GM12878 (cell line): ENCODE results near the gene MCOLN1. TPM values are rescaled to one million over a fixed set of nuclear protein-coding genes. Genes with fewer than 3 reads are reported as not detected.

Source experiments
- polyA plus RNA-seq, 11 experiments: library from polyadenylated mRNA; depleted of rRNA in 4 of 11; unstranded in 6 of 11; stranded (reverse) in 5 of 11; fragments of >200 nt; fragmentation: Nextera tagmentation in 4 of 11; fragmentation: Illumina TruSeq in 1 of 11; extraction: Ambion mirVana in 4 of 11; extraction: Trizol in 1 of 11; gene quantifications; 1 replicate in 1 of 11; 2 replicates in 10 of 11; pipeline versions ENCODE4 v1.2.1 to v1.2.3, GENCODE V29; 2011 to 2016; ENCODE audit warnings: inconsistent platforms in 2 of 11, missing spikeins in 2 of 11, low read depth in 1 of 11
- small RNA-seq: library from RNA; depleted of rRNA; stranded (forward); fragments of <200 nt; gene quantifications from one replicate; pipeline ENCODE3, GENCODE V24; 2014
- total RNA-seq, 4 experiments: library from RNA; depleted of rRNA in 3 of 4; stranded (reverse); fragments of >200 nt in 3 of 4; fragmentation: Illumina TruSeq in 1 of 4; extraction: Trizol in 1 of 4; gene quantifications; 2 replicates each; pipeline versions ENCODE4 v1.2.1 to v1.2.3, GENCODE V29; 2013 to 2021

Gene MCOLN1
- total and polyA plus RNA-seq, 10 of the 15 experiments (the other 5 are each of a cell fraction or from before 2014, with no cell fraction given) = 0.42 to 15.6 (median 4.9) TPM

Small RNAs within 50 kb of the gene (small RNA-seq; reads per million reads assigned to genes)
- gene AC008878.2 = not detected

Other genes starting within 250 kb of the MCOLN1 start
Only the 7 nearest of the 17 such genes appear.
- gene PEX11G, start 33.6 kb upstream of the MCOLN1 start, total RNA-seq (2014; rRNA removed) = 0.73 and 0.82 TPM in 2 replicates
- gene PEX11G, start 33.6 kb upstream of the MCOLN1 start, total RNA-seq (2014; rRNA removed; fragmentation: Illumina TruSeq; extraction: Trizol) = 0.40 and 0.51 TPM in 2 replicates
- gene PEX11G, start 33.6 kb upstream of the MCOLN1 start, total RNA-seq (2021) = 1.0 and 1.8 TPM in 2 replicates
- 0.19 and 0.29 TPM in 2 replicates for gene PEX11G, start 33.6 kb upstream of the MCOLN1 start, polyA plus RNA-seq (2011; rRNA removed)
- 0.38 TPM in 1 of 2 replicates, not detected in the other for gene PEX11G, start 33.6 kb upstream of the MCOLN1 start, polyA plus RNA-seq (2014; fragmentation: Illumina TruSeq; extraction: Trizol)
- gene PEX11G, start 33.6 kb upstream of the MCOLN1 start, polyA plus RNA-seq (2014; fragmentation: Nextera tagmentation; extraction: Ambion mirVana) = under 1 TPM in 1 of 2 experiments, not detected in 1; 0.05 TPM
- 1.2 and 1.6 TPM in 2 replicates for gene PEX11G, start 33.6 kb upstream of the MCOLN1 start, polyA plus RNA-seq (2014; rRNA removed)
- 1 to 10 TPM; 1.5 to 1.7 TPM for gene PEX11G, start 33.6 kb upstream of the MCOLN1 start, polyA plus RNA-seq (2016; fragmentation: Nextera tagmentation; extraction: Ambion mirVana)
- gene ZNF358, start 6.5 kb upstream of the MCOLN1 start, total RNA-seq (2014; rRNA removed) = 2.1 and 3.0 TPM in 2 replicates
- 1.8 and 1.9 TPM in 2 replicates for gene ZNF358, start 6.5 kb upstream of the MCOLN1 start, total RNA-seq (2014; rRNA removed; fragmentation: Illumina TruSeq; extraction: Trizol)
- 4.9 and 6.3 TPM in 2 replicates for gene ZNF358, start 6.5 kb upstream of the MCOLN1 start, total RNA-seq (2021)
- gene ZNF358, start 6.5 kb upstream of the MCOLN1 start, polyA plus RNA-seq (2011; rRNA removed) = 0.13 and 0.50 TPM in 2 replicates
- 4.1 and 5.5 TPM in 2 replicates for gene ZNF358, start 6.5 kb upstream of the MCOLN1 start, polyA plus RNA-seq (2014; fragmentation: Illumina TruSeq; extraction: Trizol)
- under 1 TPM in 1 of 2 experiments, not detected in 1; 0.09 TPM for gene ZNF358, start 6.5 kb upstream of the MCOLN1 start, polyA plus RNA-seq (2014; fragmentation: Nextera tagmentation; extraction: Ambion mirVana)
- 2.2 and 4.0 TPM in 2 replicates for gene ZNF358, start 6.5 kb upstream of the MCOLN1 start, polyA plus RNA-seq (2014; rRNA removed)
- under 1 TPM; 0.59 to 0.96 TPM for gene ZNF358, start 6.5 kb upstream of the MCOLN1 start, polyA plus RNA-seq (2016; fragmentation: Nextera tagmentation; extraction: Ambion mirVana)
- gene PNPLA6, start 13.1 kb downstream of the MCOLN1 start, total RNA-seq (2014; rRNA removed) = 47.9 and 56.8 TPM in 2 replicates
- gene PNPLA6, start 13.1 kb downstream of the MCOLN1 start, total RNA-seq (2014; rRNA removed; fragmentation: Illumina TruSeq; extraction: Trizol) = 18.7 and 19.2 TPM in 2 replicates
- gene PNPLA6, start 13.1 kb downstream of the MCOLN1 start, total RNA-seq (2021) = 105 and 113 TPM in 2 replicates
- 9.2 and 16.3 TPM in 2 replicates for gene PNPLA6, start 13.1 kb downstream of the MCOLN1 start, polyA plus RNA-seq (2011; rRNA removed)
- 9.4 and 23.2 TPM in 2 replicates for gene PNPLA6, start 13.1 kb downstream of the MCOLN1 start, polyA plus RNA-seq (2014; fragmentation: Illumina TruSeq; extraction: Trizol)
- 1 to 10 TPM in 1 of 2 experiments, under 1 TPM in 1; 0.95 to 8.4 TPM for gene PNPLA6, start 13.1 kb downstream of the MCOLN1 start, polyA plus RNA-seq (2014; fragmentation: Nextera tagmentation; extraction: Ambion mirVana)
- 67.9 and 72.2 TPM in 2 replicates for gene PNPLA6, start 13.1 kb downstream of the MCOLN1 start, polyA plus RNA-seq (2014; rRNA removed)
- 10 to 100 TPM; 64.7 to 65.3 TPM for gene PNPLA6, start 13.1 kb downstream of the MCOLN1 start, polyA plus RNA-seq (2016; fragmentation: Nextera tagmentation; extraction: Ambion mirVana)
- gene CAMSAP3, start 73.2 kb downstream of the MCOLN1 start, total RNA-seq (2014; rRNA removed) = 1.1 and 1.9 TPM in 2 replicates
- gene CAMSAP3, start 73.2 kb downstream of the MCOLN1 start, total RNA-seq (2014; rRNA removed; fragmentation: Illumina TruSeq; extraction: Trizol) = 0.64 and 0.72 TPM in 2 replicates
- gene CAMSAP3, start 73.2 kb downstream of the MCOLN1 start, total RNA-seq (2021) = 5.6 and 6.3 TPM in 2 replicates
- 0.23 and 0.72 TPM in 2 replicates for gene CAMSAP3, start 73.2 kb downstream of the MCOLN1 start, polyA plus RNA-seq (2011; rRNA removed)
- 0.75 and 3.3 TPM in 2 replicates for gene CAMSAP3, start 73.2 kb downstream of the MCOLN1 start, polyA plus RNA-seq (2014; fragmentation: Illumina TruSeq; extraction: Trizol)
- under 1 TPM; 0.03 to 0.22 TPM for gene CAMSAP3, start 73.2 kb downstream of the MCOLN1 start, polyA plus RNA-seq (2014; fragmentation: Nextera tagmentation; extraction: Ambion mirVana)
- gene CAMSAP3, start 73.2 kb downstream of the MCOLN1 start, polyA plus RNA-seq (2014; rRNA removed) = 1.9 and 3.9 TPM in 2 replicates
- gene CAMSAP3, start 73.2 kb downstream of the MCOLN1 start, polyA plus RNA-seq (2016; fragmentation: Nextera tagmentation; extraction: Ambion mirVana) = under 1 TPM; 0.37 to 0.47 TPM
- gene XAB2, start 106.9 kb downstream of the MCOLN1 start, total RNA-seq (2014; rRNA removed) = 29.6 and 41.5 TPM in 2 replicates
- 13.5 and 15.3 TPM in 2 replicates for gene XAB2, start 106.9 kb downstream of the MCOLN1 start, total RNA-seq (2014; rRNA removed; fragmentation: Illumina TruSeq; extraction: Trizol)
- gene XAB2, start 106.9 kb downstream of the MCOLN1 start, total RNA-seq (2021) = 42.9 and 45.1 TPM in 2 replicates
- 9.3 and 28.5 TPM in 2 replicates for gene XAB2, start 106.9 kb downstream of the MCOLN1 start, polyA plus RNA-seq (2011; rRNA removed)
- gene XAB2, start 106.9 kb downstream of the MCOLN1 start, polyA plus RNA-seq (2014; fragmentation: Illumina TruSeq; extraction: Trizol) = 2.3 and 11.3 TPM in 2 replicates
- gene XAB2, start 106.9 kb downstream of the MCOLN1 start, polyA plus RNA-seq (2014; fragmentation: Nextera tagmentation; extraction: Ambion mirVana) = under 1 TPM; 0.34 to 0.66 TPM
- 38.1 and 43.5 TPM in 2 replicates for gene XAB2, start 106.9 kb downstream of the MCOLN1 start, polyA plus RNA-seq (2014; rRNA removed)
- 10 to 100 TPM; 17.3 to 20.4 TPM for gene XAB2, start 106.9 kb downstream of the MCOLN1 start, polyA plus RNA-seq (2016; fragmentation: Nextera tagmentation; extraction: Ambion mirVana)
- 47.0 and 60.8 TPM in 2 replicates for gene PET100, start 107.2 kb downstream of the MCOLN1 start, total RNA-seq (2014; rRNA removed)
- gene PET100, start 107.2 kb downstream of the MCOLN1 start, total RNA-seq (2014; rRNA removed; fragmentation: Illumina TruSeq; extraction: Trizol) = 90.7 and 92.9 TPM in 2 replicates
- 156 and 159 TPM in 2 replicates for gene PET100, start 107.2 kb downstream of the MCOLN1 start, total RNA-seq (2021)
- gene PET100, start 107.2 kb downstream of the MCOLN1 start, polyA plus RNA-seq (2011; rRNA removed) = 73.8 and 108 TPM in 2 replicates
- 47.3 and 85.6 TPM in 2 replicates for gene PET100, start 107.2 kb downstream of the MCOLN1 start, polyA plus RNA-seq (2014; fragmentation: Illumina TruSeq; extraction: Trizol)
- 100 to 1,000 TPM; 353 to 462 TPM for gene PET100, start 107.2 kb downstream of the MCOLN1 start, polyA plus RNA-seq (2014; fragmentation: Nextera tagmentation; extraction: Ambion mirVana)
- gene PET100, start 107.2 kb downstream of the MCOLN1 start, polyA plus RNA-seq (2014; rRNA removed) = 66.0 and 79.5 TPM in 2 replicates
- gene PET100, start 107.2 kb downstream of the MCOLN1 start, polyA plus RNA-seq (2016; fragmentation: Nextera tagmentation; extraction: Ambion mirVana) = 100 to 1,000 TPM; 332 to 386 TPM
- not detected in 2 replicates for gene PCP2, start 111.1 kb downstream of the MCOLN1 start, total RNA-seq (2014; rRNA removed)
- gene PCP2, start 111.1 kb downstream of the MCOLN1 start, total RNA-seq (2014; rRNA removed; fragmentation: Illumina TruSeq; extraction: Trizol) = 0.31 TPM in 1 of 2 replicates, not detected in the other
- 0.27 and 0.62 TPM in 2 replicates for gene PCP2, start 111.1 kb downstream of the MCOLN1 start, total RNA-seq (2021)
- gene PCP2, start 111.1 kb downstream of the MCOLN1 start, polyA plus RNA-seq (2011; rRNA removed) = 0.19 TPM in 1 of 2 replicates, not detected in the other
- 0.10 TPM in 1 of 2 replicates, not detected in the other for gene PCP2, start 111.1 kb downstream of the MCOLN1 start, polyA plus RNA-seq (2014; fragmentation: Illumina TruSeq; extraction: Trizol)
- not detected for gene PCP2, start 111.1 kb downstream of the MCOLN1 start, polyA plus RNA-seq (2014; fragmentation: Nextera tagmentation; extraction: Ambion mirVana)
- gene PCP2, start 111.1 kb downstream of the MCOLN1 start, polyA plus RNA-seq (2014; rRNA removed) = 0.15 and 0.31 TPM in 2 replicates
- not detected for gene PCP2, start 111.1 kb downstream of the MCOLN1 start, polyA plus RNA-seq (2016; fragmentation: Nextera tagmentation; extraction: Ambion mirVana)